GM18951 (cell line): ENCODE data around the gene CCDC91.

Experiments
- POLR2A ChIP-seq: IDR thresholded peaks from 4 replicates; pipeline ENCODE4 v1.6.1; 2011; ENCODE audit warnings: mild to moderate bottlenecking; ENCODE audit not compliant: insufficient read length, insufficient read depth; ENCODE audit errors: extremely low read depth
- in situ Hi-C: fragments of 300-500 bp; cut with MboI; formaldehyde crosslinking; loops from one replicate; pipeline ENCODE4 v1.12.0; 2022; ENCODE audit warnings: low sequenced_read_pairs, mixed read lengths, inconsistent platforms; ENCODE audit not compliant: unreplicated experiment

CCDC91 gene, protein sequence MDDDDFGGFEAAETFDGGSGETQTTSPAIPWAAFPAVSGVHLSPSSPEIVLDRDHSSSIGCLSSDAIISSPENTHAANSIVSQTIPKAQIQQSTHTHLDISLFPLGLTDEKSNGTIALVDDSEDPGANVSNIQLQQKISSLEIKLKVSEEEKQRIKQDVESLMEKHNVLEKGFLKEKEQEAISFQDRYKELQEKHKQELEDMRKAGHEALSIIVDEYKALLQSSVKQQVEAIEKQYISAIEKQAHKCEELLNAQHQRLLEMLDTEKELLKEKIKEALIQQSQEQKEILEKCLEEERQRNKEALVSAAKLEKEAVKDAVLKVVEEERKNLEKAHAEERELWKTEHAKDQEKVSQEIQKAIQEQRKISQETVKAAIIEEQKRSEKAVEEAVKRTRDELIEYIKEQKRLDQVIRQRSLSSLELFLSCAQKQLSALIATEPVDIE

GRCh38 chr12:28190321-28191050 lies at the start of gene CCDC91:
Gene CCDC91 (plus strand): TSS chr12:28190456. CDS start chr12:28257216, 66,760 bp downstream.
- peak; percentile 75 for TF ChIP-seq POLR2A
- in situ Hi-C loops, result no loop called here

DNA sequence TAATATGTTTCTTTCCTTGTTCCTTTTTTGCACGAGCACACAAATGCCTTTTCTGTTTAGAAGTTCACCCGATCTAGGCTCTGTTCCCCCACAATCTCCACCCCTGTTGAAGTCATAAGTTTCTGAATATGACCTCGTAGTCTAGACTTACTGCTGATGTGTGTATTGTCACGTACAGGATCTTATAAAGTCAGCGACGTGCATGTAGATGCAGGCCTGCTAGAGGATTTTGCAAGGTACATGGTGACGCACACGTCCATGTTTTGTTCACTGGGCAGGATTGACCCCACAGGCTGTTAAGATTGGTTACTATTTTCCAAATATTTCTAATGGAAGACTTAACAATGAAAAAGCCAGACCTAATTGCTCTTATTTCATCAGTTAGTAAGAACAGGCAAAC lies 46.2 kb upstream of the CCDC91 start:
- no peak for TF ChIP-seq POLR2A
- in situ Hi-C loops, result no loop called here

GRCh38 chr12:28144532-28144931 lies 45.7 kb upstream of the CCDC91 start:
- no peak for TF ChIP-seq POLR2A
- in situ Hi-C loops, result no loop called here

DNA sequence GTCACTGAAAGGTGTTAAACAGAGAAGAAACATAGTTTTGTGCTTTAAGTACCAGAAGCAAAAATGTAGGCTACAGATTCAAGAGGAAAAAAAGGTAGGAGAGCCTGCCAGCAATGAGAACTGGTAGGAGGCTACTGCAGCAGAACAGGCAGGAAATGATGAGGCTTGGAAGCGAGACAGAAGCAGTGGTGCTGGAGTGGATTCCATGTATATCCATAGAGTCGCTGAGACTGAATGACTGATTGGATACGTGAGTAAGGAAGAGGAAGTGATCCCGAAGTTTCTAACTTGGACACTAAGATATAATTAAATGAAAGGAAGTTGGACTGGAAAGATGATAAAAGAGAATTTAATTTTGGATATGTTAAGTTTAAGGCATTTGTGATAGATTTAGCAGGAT lies 45.0 kb upstream of the CCDC91 start:
- TF ChIP-seq POLR2A, result no peak
- in situ Hi-C loops, result no loop called here

- in situ Hi-C loops, result no loop called here
- TF ChIP-seq POLR2A, result no peak
Observed at GRCh38 chr12:28149279-28149678, 41.0 kb upstream of the CCDC91 start.

- no peak for TF ChIP-seq POLR2A
- in situ Hi-C loops, result no loop called here
Observed at GRCh38 chr12:28156362-28156761, 33.9 kb upstream of the CCDC91 start.

GRCh38 chr12:28156804-28157203 lies 33.5 kb upstream of the CCDC91 start:
- in situ Hi-C loops, result no loop called here

GRCh38 chr12:28158353-28158752 lies 31.9 kb upstream of the CCDC91 start:
- TF ChIP-seq POLR2A, result no peak
- in situ Hi-C loops, result no loop called here

More at GRCh38 chr12:28156804-28157203, 33.5 kb upstream of the CCDC91 start:
- no peak for TF ChIP-seq POLR2A

GRCh38 chr12:28159688-28160087 lies 30.6 kb upstream of the CCDC91 start:
- in situ Hi-C loops, result no loop called here
- TF ChIP-seq POLR2A, result no peak

- in situ Hi-C loops, result no loop called here
- no peak for TF ChIP-seq POLR2A
Observed at GRCh38 chr12:28161697-28162096, 28.6 kb upstream of the CCDC91 start.

DNA sequence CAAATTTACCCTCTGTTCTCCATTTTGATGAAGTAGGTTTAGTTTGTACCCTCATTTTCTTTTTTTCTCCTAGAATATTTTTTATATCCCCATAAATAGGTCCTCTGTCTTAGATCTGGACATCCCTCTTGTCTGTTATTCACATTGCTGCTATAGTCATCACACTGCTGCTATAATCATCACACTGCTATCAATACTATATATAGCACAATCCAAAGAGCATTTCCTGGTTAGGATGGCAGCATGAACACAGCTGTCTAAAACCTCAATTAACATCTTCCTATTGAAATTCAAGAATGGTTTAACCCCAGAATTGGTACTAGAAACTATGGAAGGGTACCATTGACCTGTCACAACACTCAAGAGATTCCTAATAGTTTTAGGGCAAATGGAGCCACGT lies 27.6 kb upstream of the CCDC91 start:
- in situ Hi-C loops, result no loop called here
- no peak for TF ChIP-seq POLR2A

- TF ChIP-seq POLR2A, result no peak
- in situ Hi-C loops, result no loop called here
Observed at GRCh38 chr12:28164644-28165275, 25.5 kb upstream of the CCDC91 start.

DNA sequence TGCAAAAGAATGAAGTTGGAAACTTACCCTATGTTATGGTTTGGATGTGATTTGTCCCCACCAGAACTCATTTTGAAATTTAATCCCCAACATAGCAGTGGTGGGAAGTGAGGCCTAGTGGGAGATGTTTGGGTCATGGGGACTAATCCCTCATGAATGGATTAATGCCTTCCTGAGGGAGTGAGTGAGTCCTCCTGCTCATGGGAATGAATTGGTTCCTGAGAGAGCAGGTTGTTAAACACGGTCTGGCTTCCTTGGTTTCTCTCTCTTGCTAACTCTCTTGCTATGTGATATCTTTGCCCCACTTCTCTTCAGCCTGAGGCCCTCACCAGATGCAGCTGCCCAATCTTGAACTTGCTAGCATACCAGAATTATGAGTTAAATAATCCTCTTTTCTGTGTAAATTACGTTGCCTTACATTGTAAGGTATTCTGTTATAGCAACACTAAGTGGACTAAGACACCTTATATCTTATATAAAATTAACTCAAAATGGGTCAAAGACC lies 22.2 kb upstream of the CCDC91 start:
- no peak for TF ChIP-seq POLR2A
- in situ Hi-C loops, result no loop called here
